GM21526 (cell line): ENCODE results near the gene GNPTAB.
"Not testable (repeated sequence)": the region's sequence is repeated elsewhere in the genome, so short reads cannot be mapped to it uniquely, and the experiment has no call there.

Experiments
- ATAC-seq: cut with Tn5 transposase; IDR thresholded peaks from one replicate; pipeline ENCODE4 v1.9.1; 2021; ENCODE audit warnings: moderate library complexity; ENCODE audit not compliant: unreplicated experiment, low FRiP score

GNPTAB gene

DNA sequence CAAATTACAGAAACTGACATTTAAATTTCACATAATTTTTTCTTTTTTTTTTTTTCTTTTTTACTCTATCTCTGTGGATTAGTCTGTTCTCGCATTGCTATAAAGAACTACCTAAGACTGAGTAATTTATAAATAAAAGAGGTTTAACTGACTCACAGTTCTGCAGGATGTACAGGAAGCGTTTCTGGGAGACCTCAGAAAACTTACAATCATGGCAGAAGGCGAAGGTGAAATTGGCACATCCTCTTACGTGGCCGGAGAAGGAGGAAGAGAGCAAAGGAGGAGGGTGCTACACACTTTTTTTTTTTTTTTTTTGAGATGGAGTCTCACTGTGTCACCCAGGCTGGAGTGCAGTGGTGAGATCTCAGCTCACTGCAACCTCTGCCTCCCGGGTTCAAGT is 19.4 kb downstream of the GNPTAB start:
- not testable (repeated sequence) for ATAC-seq

DNA sequence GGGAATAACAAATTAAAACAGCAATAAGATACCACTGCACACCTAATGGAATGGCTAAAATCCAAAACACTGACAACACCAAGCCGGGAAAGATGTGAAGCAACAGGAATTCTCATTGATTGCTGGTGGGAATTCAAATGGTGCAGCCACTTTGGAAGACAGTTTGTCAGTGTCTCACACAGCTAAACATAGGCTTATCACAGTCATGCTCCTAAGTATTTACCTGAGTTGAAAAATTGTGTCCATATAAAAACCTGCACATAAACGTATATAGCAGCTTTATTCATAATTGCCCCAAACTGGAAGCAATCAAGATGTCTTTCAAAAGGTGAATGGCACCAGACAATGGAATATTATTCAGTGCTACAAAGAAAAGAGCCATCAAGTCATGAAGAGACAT is 21.6 kb downstream of the GNPTAB start:
- no peak for ATAC-seq

DNA sequence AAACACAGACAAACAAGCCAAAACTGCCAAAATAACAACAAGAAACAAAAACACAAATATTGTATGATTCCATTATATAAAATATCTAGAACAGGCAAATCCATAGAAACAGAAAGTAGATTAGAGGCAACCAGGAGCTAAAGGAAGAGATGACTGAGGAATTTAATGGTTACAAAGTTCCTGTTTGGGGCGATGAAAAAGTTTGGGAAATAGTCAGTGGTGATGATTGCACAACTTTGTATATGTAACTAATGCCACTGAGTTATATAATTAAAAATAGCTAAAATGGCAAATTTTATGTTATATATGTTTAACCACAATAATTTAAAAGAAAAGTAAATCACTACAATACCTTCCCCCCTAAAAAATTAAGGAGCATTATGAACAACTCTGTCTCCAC is 24.5 kb downstream of the GNPTAB start:
- ATAC-seq, result no peak

DNA sequence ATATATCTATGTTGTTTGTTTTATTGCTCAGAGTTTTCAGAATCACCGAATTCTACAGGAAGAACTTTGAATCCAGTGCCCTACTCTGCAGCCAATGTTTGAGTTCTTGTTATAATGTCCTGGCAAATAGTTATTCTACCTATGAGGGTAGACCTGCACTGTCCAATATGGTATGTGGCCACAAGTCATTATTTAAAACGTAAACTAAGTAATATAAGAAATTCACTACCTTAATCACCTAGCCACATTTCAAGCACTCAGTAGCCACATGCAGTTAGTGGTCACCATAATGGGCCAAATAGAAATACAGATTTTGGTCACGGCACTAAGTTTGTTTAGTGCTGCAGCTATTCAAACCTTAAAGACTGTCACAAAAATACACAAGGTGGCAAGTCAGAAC is 26.4 kb downstream of the GNPTAB start:
- ATAC-seq, result no peak

DNA sequence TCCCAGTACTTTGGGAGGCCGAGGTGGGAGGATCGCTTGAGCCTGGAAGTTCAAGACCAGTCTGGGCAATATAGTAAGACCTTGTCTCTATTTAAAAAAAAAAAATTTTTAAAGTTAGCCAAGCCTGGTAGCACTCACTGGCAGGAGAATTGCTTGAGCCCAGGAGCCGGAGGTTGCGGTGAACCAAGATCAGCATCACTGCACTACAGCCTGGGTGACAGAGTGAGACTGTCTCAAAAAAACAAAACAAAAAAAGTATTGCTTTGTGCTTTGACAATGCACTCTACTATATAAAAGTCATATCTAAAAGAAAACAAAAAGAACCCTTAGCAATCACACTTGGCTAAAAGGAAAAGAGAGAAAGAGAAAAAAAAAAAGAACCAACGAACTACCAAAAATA is 26.8 kb downstream of the GNPTAB start:
- no peak for ATAC-seq

DNA sequence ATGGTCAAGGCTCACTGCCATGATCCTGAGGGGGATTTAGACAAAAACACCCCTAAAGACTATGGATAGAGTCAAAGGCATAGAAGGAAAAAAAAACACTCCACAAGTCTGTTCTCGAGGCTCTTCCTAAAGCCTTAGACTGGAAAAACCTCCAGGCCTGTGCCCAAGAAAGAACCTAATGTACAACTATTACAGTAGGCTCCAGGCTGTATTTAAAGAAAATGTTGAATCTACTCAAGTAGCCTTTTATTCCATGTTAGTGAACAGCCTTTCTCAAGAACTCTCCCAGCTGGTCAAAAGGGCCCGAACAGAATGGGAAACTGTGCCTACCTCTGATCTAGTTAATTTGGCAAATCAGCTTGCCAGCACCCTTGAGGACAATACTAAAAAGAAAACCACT is 28.3 kb downstream of the GNPTAB start:
- no peak for ATAC-seq

DNA sequence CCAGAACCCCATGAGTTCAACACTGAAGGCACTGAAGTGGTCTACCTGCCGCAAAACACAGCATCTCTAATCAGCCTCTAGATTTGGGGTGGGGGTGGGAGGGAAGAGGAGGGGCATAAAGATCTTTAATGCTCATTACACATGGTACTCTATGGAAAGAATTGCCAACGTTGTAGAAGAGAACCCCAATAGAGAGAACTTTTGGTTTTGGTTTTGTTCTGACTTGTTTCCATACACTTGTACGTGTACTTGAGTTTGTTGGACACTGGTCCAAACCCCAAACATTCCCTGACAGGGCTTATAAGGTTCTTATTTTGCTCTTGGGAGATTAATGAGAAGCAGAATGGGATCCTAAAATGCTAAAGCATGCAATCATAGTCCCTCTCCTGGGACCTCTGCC is 31.0 kb downstream of the GNPTAB start:
- ATAC-seq, result no peak

DNA sequence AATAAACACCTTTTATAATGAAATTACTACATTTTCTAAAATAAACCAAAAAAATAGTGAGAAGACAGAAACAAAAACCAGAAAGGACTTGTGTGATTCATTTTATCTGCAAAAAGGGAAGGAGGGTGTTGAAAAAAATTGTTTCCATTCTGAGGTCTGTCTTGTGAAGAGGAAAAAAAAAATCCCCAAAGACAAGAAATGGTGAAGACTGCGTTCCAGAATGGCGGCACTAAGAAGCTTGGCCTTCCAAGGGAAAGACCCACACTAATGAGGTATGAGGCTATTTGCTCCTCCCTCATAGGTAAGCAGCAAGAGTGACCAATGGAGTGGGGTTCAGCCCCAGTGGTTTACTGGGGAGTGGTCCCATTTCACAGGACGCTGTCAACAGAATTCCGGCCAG is 35.0 kb downstream of the GNPTAB start:
- no peak for ATAC-seq

DNA sequence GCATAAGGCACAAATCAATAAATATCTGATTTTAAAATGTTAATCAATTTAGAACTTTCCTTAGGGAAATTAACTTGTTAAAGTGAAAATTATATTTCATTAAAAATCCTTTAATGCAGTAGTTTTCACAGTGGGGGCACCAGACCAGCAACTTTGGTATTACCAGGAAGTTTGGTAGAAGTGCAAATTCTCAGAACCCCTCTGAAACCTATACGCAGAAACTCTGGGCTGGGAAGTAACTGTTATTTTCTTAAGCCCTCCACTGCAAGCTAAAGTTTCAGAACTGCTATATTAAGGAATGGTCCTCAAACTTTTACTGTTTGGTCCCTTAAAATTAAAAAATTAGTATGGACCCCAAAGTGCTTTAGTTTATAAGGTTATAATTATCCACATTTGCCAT is 35.7 kb downstream of the GNPTAB start:
- ATAC-seq, result no peak

DNA sequence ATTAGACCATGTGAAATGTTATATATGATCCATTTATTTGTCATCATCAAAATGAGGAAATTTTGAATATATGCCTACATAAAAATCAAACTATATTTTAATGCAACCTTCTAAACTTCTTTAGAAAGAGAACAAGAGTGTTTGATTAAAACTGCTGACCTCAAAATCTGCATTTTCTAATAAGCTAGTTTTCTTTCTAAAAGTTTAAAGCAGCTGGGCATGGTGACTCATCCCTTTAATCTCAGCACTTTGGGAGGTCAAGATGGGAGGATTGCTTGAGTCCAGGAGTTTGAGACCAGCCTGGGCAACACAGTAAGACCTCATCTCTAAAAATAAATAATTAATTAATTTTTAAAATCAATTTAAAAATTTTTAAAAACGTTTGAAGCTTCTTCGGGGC is 36.2 kb downstream of the GNPTAB start:
- no peak for ATAC-seq

DNA sequence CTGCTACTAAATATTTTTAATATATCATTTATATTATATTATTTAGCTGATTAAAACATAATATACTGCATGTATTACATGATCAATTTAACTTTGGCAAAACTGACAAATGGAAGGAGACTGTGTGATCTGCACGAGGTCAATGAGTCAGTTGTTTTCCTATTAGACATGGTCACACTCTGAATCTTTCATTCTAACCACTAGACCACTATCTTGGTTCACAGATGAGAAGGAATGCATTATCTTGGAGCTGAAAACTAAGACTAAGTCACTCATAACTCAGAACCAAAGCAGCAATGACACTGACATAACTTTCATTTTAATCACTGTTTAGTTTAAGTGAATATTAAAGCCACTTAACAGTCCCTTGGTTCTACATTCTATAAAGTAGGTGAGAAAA is 37.4 kb downstream of the GNPTAB start:
- ATAC-seq, result no peak

DNA sequence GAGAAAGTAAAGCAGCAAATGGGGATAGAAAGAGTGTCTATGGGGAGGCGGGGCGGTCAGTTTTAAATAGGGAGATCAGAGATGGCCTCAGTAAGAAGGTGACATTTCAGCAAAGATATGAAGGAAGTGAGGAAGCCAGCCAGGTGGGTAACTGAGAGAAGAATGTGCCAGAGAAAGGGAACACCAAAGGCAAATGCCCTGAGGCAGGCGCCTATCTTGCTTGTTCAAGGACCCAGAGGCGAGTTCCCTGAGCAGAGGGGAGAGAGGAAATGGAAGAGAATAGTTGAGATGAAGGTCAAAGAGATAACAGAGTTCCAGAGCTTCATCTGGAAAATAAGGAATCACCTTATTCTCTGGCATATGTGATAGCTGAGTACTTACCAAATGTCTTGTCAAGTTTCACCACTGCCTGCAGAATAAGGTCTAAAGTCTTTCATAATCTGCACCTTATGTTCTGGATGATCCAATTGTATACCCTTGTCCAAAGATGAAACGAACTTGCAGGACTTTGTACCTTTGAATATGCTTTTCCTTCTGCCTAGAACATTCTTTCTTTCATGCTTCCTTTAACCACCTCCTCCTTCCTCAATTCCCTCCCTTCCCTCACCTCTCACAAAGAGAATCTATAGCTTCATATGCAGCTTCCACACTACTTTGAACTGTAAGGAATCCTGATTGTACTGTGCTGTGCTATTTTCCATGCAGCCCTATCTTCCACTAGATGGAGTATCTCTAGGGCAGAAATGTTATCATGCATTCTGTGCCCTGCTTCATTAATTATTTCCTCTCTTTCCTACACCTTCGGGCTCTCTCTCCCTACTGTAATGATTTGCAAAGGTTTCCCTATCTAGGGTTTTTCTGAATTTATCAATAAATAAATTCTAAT is 38.5 kb downstream of the GNPTAB start:
- no peak for ATAC-seq

DNA sequence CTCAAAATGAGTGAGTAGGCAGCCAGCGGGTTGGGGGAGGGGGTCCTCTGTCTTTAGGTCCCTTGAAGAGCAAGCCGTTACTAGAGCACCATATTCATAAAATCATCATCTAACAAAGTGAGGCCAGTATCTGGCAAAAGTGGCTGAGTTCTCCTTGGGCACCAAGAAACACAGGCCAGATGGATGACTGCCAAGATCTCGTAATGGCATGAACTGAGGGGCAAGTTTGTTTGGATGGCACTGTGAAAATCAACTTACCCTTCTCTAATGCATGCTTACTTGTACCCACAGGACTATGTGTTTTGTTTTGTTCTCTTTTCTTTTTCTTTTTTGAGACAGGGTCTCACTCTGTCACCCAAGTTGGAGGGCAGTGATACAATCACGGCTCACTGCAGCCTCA is 41.6 kb downstream of the GNPTAB start:
- no peak for ATAC-seq

DNA sequence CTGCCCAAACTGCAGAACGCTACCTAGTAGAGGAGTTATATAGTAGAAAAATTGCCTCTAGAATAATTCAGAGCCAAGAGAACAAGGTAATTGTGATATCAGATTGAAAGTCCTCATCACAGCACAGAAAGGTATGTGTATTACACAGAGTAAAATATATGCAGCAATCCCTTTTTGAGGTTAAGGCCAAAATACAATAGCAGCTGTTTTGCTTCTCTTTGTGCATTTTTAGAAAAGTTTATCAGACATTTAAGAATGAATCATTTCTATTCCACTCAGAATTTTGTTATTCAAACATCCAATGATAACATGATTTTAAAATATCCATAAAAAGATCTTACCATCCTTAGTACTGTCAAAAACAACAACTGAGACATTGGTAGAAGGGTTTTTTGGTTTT is 45.1 kb downstream of the GNPTAB start:
- ATAC-seq, result no peak

DNA sequence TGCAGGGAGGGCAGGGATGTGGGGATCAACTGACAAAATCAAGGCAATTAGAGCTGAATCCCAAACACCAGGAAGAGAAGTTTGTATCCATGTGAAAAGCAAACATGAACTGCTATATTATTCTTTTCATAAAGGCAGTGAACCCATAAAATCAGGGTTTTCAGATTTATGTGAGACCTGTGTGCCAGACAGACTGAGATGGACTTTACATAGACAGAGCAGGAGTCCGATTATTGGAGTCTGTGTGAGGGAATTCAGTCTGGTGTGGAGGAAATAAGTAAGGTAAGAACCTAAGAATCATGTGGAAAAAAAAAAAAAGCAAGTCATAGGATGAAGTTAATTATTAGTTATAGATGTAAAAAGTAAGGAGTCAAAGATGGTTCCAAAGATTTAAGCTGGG is 46.4 kb downstream of the GNPTAB start:
- no peak for ATAC-seq

DNA sequence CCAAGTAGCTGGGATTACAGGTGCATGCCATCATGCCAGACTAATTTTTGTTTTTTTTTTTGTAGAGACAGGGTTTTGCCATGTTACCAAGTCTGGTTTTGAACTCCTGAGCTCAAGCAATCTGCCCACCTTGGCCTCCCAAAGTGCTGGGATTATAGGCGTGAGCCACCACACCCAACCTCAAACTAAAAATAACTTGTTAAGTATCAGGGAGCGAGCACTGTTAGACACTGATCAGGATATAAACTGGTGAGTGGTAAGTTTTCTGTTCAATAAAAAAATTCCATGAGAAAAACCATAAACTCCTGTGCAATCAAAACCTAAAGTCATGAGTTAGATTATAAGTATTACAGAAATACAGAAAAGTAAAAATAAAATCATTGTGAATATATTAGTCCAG is 46.9 kb downstream of the GNPTAB start:
- no peak for ATAC-seq

DNA sequence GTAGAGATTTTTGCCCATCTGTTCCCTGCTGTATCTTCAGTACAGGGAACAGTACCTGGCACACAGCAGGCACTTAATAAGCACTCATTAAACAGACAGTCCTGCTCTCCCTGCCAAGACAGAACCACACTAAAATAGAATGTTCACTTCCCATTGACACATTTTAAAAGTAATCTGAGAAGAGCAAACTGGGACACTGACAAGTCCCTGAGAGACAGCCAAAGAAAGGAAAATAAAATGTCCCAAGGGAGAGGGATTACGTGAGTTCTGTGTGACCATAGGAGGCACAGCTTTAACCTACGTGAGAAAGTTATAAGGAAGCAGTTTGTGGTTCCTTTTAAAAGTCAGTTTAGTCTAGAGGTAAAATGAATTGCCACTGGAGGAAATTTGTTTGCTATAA is 47.6 kb downstream of the GNPTAB start:
- ATAC-seq, result no peak

DNA sequence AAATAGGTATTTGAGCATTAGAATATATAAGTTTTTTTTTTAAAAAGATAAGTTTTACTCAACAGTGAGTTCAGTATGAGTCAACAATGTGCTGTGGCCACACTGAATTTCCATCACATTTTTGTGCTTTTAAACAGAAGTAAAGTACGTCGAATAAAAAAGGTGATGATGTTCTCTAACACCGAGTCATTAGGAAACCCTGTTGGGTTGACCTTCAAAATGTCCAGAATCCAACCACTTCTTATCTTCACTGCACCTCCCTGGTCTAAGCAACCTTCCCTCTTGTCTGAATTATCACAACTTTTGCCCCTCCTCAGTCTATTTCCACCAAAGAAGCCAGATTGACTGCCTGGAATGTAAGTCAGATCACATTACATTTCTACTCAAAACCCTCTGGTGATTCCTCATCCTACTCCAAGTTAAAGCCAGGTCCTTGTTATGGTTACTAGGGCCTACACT is 48.5 kb downstream of the GNPTAB start:
- ATAC-seq, result no peak

DNA sequence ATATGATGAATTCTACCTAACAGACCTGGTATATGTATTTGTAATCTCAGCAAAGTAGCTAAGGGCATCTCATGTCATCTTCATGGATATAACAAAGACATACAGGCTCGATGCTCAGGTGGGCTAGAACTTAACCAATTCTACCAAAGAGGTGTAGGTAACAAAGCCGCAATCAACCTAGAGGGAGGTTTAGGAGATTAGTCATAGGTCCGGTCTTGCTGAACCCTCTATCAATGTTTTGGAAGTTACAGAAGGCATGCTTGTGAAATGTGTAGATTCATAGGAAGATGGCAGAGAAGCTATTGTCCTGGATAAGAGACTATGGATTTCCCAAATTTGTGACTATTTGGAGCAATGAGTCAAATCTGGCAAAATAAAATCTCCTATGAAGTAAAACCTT is 48.9 kb downstream of the GNPTAB start:
- ATAC-seq, result no peak

DNA sequence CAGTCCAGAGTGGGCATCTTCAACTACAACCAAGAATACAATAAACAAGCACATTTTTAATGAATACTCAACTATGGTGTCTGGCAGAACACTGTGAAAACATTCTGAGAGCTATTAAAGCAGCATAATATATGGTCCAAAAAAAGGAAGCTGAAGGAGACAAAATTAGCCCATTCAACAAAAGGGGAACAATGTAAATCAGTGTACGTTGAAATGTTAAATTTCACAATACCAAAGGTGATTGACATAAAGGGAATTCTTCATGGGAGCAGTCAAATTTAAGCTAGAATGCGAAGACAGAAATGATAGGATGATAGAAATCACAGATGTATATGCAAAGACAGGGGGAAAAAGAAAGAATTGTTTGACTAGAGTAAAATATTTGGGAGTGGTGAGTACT is 50.2 kb downstream of the GNPTAB start:
- no peak for ATAC-seq

DNA sequence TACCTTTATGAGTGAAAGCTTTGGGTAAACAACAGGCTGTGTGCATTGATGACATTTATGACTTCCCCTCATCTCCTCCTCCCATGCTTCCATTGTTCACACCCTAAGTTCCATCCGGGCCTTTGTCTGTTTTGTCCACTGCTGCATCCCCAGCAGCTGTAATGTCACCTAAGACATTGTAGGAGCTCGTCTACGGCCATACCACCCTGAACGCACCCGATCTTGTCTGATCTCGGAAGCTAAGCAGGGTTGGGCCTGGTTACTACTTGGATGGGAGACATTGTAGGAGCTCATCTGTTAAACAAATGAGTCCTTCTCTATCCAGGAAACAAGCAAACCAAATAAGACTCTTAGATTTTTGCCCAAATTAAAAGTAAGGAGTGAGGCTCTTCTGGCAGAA is 51.1 kb downstream of the GNPTAB start:
- no peak for ATAC-seq

DNA sequence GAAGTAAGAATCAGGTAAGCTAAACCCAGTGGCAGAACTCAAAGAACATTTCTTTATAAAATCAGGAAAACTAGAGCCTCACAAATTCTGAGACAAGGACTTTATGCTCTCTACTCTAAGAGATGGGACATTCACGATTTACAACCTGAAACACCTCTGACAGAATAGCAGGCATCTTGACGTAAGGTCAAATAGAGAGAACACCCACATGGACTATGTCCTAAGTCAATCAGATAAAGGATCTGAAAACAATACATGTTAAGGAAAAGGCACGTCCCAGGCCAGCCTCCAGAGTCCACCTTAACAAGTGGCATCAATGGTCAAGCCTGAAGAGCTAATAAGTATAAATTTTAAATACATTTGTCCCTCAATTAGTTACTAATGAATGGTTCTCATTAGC is 51.6 kb downstream of the GNPTAB start:
- ATAC-seq, result no peak

DNA sequence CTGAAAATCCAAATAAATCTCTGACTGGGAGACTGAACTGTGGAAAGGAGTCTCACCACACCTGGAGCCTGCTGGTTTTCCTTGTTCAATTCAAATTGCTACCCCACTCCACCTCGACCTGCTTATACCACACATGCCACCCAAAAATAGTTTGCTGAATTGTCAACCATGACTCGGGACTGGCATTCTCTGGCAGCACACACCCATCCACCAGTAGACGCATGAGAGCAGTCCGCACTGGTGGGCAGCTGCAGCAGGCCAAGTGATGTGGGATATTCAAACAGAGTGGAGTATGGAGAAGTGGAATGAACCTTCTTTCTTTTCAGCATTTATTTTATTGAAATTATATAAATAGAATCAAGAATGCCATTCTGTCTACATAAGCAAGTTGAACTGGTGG is 52.8 kb downstream of the GNPTAB start:
- no peak for ATAC-seq
